Endometrial microvascular endothelial cells (primary cell): ENCODE data around the gene TCF7L1. TPM values are rescaled to one million over a fixed set of nuclear protein-coding genes. Genes with fewer than 3 reads are reported as not detected.

Experiments
- in situ Hi-C: cut with HindIII; loops from 2 replicates; pipeline ENCODE4 v1.10.0; 2017; ENCODE audit warnings: low sequenced_read_pairs, low pct_unique_long_range_greater_than_20kb; ENCODE audit errors: inconsistent ontology term
- total RNA-seq: library from RNA; depleted of rRNA; stranded (reverse); fragments of >200 nt; gene quantifications from one replicate; pipeline ENCODE4 v1.2.3, GENCODE V29; 2015; ENCODE audit errors: inconsistent ontology term

The TCF7L1 gene
- total RNA-seq, 1 donor from 2014 or later, result 3.1 TPM

DNA sequence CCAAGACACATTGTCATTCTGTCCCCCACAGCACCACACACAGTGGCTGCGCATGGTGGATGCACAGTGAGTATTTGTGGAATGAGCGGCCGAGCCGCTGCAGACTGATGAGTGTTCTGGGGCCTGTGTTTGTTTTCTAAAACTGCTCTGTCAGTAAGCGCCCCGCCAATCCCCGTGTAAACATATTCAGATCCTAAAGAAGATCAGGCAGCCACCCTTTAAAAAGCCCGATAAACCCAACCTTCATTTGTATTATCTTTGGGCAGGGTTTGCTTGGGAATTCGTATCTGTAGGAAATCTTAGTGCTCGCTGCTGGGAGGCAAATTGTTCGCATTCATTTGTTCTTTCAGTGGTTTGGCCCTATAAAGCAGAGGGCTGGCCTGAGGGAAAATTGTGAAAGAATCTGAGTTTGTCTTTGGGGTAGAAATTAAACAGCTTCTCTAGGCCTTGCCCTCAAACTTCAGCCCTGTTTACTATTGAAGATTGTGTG is 126.0 kb downstream of the TCF7L1 start:
- in situ Hi-C loops, result no loop called here

DNA sequence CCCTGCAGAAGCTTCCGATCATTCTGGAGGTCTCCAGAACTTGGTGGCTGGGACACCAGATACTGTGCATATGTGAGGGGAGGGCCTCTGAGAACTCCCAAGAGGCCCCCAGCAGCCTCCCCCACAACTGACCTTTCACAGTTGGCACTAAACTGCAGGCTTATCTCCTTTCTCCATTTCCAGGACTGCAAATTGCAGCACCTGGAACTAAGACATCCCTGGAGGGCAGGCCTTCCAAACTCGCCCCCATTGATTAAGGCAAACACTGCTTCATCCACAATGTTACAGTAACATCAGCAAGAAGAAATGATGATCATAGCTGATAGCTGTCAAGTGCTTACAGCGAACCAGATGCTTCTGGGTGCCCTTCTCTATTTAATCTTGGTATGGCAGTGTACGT is 126.7 kb downstream of the TCF7L1 start:
- in situ Hi-C loops, result no loop called here

GRCh38 chr2:85263591-85263990 is 130.4 kb downstream of the TCF7L1 start:
- in situ Hi-C loops, result no loop called here

- in situ Hi-C loops, result no loop called here
These were observed 131.3 kb downstream of the TCF7L1 start for GRCh38 chr2:85264471-85264870.

GRCh38 chr2:85265304-85265703 is 132.1 kb downstream of the TCF7L1 start:
- in situ Hi-C loops, result no loop called here

DNA sequence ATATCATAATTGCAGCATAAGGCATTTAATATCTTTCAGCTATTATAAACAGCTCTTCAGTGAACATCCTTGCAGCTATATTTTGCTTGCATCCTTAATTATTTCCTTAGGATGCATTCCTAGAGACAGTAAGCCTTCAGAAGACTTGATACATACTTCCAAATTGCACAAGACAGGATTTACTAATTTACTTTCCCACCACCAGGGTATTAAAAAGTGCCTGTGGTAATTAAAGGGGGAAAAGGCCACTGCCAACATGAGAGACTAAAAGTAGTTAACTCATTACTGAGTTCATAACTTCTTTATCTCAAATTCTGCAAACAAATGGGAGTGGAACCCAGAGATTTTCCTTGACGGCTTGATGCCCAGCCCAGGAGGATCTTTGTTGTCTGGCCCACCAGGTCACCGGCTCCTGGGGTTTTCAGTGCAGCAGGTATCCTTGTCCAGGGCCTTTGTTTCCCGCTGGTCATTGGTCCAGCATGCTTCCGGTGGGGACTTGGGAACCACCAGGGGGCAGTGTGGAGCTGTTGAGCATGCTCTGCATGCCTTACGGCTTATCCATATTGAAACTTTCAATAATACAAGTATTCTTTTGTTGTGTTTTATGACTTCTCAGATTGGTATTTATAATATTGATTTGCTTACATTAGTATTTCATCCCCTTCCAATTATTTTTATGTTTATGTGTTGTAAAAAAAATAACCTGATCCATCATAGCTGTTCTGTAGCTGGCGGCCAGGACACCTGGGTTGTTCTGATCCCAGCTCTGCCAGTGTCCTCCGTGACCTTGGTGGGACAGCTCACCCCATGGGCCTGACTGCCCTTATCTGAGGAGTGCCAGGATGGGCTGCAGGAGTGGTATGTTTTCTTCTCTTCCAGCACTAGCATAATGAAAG is 133.2 kb downstream of the TCF7L1 start:
- in situ Hi-C loops, result no loop called here

DNA sequence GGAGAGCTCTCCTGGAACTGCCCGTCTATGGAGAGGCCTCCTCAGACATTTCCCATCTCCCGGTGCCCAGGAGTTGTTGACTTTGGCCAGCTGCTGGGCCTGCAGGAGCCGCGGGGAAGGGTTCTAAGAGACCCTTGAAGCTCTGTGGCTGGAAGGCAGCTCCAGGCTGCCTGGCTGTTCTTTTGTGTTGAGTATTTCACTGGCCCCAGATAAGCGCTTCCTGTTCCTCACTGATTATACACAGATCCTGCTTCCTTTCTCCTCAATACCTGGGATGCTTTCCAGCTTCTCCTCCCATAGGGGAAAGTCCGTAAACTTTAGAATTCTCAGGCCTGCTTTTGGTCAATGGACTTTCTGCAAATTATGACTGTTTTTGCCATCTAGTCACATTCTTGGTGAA is 136.8 kb downstream of the TCF7L1 start:
- in situ Hi-C loops, result no loop called here

GRCh38 chr2:85272357-85272756 is 139.2 kb downstream of the TCF7L1 start:
- in situ Hi-C loops, result no loop called here

- in situ Hi-C loops, result no loop called here
These were observed 140.8 kb downstream of the TCF7L1 start for GRCh38 chr2:85273738-85274731.

GRCh38 chr2:85275984-85276540 is 142.9 kb downstream of the TCF7L1 start:
- in situ Hi-C loops, result no loop called here

GRCh38 chr2:85276571-85277118 is 143.5 kb downstream of the TCF7L1 start:
- in situ Hi-C loops, result no loop called here

- in situ Hi-C loops, result no loop called here
These were observed 144.4 kb downstream of the TCF7L1 start for GRCh38 chr2:85277416-85278158.

GRCh38 chr2:85278361-85278760 is 145.2 kb downstream of the TCF7L1 start:
- in situ Hi-C loops, result no loop called here

- in situ Hi-C loops, result no loop called here
These were observed 148.4 kb downstream of the TCF7L1 start for GRCh38 chr2:85281553-85281952.

DNA sequence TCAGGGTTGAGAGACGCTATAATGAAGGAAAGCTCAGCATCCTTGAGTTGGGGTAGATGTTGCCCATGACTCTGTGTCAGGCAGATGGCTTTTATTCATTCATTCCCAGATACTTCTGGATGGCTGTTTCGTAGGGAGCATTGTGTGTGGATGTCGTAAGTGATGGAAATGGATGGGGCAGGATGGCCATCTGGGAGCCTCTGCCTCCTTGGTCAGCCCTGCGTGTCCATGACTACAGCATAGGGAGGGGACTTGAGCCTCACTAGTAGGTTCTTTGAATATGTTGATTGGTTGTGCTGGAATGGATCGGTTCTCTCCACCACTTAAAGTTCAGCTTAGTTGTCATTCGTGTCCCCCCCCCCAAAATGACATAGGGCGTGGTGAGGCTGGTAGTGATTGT is 149.7 kb downstream of the TCF7L1 start:
- in situ Hi-C loops, result no loop called here

DNA sequence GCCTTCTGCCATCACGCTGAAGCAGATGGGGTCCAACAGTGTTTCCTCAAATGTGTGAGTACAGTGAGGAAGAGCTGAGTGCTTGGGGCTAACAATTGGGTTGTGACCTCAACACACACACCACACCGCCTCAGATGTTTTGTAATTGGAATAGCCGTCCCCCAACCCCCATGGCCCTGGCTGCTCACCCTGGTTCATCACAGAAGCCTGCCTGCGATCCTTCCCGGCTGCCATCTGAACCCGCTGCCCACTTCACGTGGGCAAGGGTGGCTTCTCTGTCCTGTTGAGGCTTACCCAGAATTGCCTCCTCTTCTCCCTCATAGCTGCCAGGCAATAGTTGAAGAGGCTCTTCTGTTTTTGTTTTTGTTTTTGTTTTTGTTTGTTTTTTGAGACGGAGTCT is 150.4 kb downstream of the TCF7L1 start:
- in situ Hi-C loops, result no loop called here

DNA sequence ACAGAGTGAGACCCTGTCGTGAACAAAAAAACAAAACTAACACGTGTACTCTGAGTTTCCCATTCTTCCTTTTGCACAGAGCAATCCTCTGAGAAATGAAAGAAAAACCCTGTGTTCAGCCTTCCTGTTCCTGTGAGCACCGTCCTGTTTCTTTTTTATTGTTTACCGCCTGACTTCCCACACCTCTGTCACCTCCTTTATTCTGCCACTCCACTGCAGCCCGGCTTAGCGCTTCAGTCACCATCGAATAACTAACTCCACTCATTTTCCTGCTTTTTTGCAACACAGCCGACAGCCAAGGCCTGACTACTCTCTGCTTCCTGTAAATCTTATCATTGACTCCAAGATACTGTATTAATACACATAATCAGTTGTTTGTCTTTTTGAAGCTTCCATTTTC is 153.7 kb downstream of the TCF7L1 start:
- in situ Hi-C loops, result no loop called here

DNA sequence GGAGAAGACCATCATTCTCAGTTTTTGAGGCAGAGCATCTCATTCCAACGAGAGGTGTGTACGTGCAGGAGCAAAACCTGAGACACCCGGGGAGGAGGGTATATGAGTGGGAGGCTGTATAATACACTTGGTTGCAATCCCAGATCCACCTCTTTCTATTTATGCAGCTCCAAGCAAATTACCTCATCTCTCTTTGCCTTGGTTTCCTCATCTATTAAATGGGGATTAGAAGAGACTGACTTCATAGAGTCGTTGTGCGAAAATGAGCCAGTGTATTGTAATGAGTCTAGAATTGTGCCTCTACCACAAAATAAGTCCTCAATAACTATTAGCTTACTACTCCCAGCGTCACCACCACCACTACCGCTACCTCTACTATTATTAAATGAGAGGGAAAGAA is 154.5 kb downstream of the TCF7L1 start:
- in situ Hi-C loops, result no loop called here
